ENCODE measurements around the gene SLC46A3. TPM values are rescaled to one million over a fixed set of nuclear protein-coding genes. Genes with fewer than 3 reads are reported as not detected.
"Not testable (repeated sequence)": the region's sequence is repeated elsewhere in the genome, so short reads cannot be mapped to it uniquely, and the experiment has no call there.

SLC46A3 gene
- total and polyA plus RNA-seq, 2 experiments from 2014 or later: 0.16 to 0.28 TPM

DNA sequence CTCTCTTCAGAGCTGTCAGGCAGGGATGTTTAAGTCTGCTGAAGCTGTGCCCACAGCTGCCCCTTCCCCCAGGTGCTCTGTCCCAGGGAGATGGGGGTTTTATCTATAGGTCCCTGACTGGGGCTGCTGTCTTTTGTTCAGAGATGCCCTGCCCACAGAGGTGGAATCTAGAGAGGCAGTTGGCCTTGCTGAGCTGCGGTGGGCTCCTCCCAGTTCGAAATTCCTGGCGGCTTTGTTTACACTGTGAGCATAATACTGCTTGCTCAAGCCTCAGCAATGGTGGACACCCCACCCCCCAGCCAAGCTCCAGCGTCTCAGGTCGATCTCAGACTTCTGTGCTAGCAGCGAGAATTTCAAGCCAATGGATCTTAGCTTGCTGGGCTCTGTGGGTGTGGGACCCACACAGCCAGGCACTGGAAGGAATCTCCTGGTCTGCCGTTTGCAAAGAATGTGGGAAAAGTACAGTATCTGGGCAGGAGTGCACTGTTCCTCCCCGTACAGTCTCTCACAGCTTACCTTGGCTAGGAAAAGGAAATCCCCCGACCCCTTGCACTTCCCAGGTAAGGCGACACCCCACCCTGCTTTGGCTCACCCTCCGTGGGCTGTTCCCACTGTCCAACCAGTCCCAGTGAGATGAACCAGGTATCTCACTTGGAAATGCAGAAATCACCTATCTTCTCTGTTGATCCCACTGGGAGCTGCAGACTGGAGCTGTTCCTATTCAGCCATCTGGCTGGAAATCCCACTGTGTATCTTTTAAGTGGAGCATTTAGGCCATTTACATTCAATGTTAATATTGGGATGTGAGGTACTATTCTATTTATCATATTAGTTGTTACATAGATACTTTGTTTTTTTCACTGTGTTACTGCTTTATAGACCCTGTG is 24.9 kb downstream of the SLC46A3 start:
- not testable (repeated sequence) for H3K27me3 Mint-ChIP-seq (ENCODE audit: insufficient read depth, low read depth, poor library complexity); H3K36me3 ChIP-seq (ENCODE audit: insufficient read depth); H3K79me2 ChIP-seq (replicated peaks; ENCODE audit: insufficient read depth); H3K9me2 ChIP-seq (ENCODE audit: insufficient read depth); H3K9me3 Mint-ChIP-seq; H3F3A ChIP-seq (replicated peaks; ENCODE audit: low read depth); H3K4me1 Mint-ChIP-seq; H3K36me3 Mint-ChIP-seq (ENCODE audit: low read depth); H3K4me1 ChIP-seq (ENCODE audit: insufficient read depth); H3K27ac ChIP-seq (ENCODE audit: low read depth); H4K20me1 ChIP-seq (replicated peaks; ENCODE audit: insufficient read depth); H3K27me3 ChIP-seq (ENCODE audit: insufficient read depth)
- H3K4me2 ChIP-seq: peak overlapping the region; percentile 65; the same call in 1 of the 2 replicates
- ATAC-seq (peak; percentile 94), DNase-seq (ENCODE audit: low spot score) (peak; percentile 81)
- H2AFZ ChIP-seq: peak overlapping the region; percentile 87
- peak overlapping the region; percentile 47; the same call in 1 of the 2 replicates for H3K27ac Mint-ChIP-seq
- peak overlapping the region; percentile 19; the same call in 2 of the 3 replicates for H3K4me3 Mint-ChIP-seq
- H3K4me3 ChIP-seq: peak overlapping the region; percentile 32; the same call in 1 of the 2 replicates

DNA sequence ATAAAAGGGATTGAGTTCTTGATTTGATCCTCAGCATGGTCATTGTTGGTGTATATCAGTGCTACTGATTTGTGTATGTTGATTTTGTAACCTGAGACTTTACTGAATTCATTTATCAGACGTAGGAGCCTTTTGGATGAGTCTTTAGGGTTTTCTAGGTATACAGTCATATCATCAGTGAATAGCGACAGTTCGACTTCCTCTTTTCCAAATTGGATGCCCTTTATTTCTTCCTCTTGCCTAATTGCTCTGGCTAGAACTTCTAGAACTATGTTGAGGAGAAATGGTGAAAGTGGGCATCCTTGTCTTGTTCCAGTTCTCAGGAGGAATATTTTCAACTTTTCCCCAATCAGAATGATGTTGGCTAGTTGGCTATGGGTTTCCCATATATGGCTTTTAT is 32.9 kb downstream of the SLC46A3 start:
- H3K27ac ChIP-seq (ENCODE audit: low read depth): no peak overlapping the region
- H3F3A ChIP-seq (replicated peaks; ENCODE audit: low read depth): no peaks in the 10 kb centered on the region
- ATAC-seq (no peak), DNase-seq (ENCODE audit: low spot score) (no peak)
- H3K4me1 Mint-ChIP-seq: peaks cover 12% of the 10 kb centered on the region
- no peaks in the 10 kb centered on the region for H3K36me3 Mint-ChIP-seq (ENCODE audit: low read depth)
- no peaks in the 10 kb centered on the region for H4K20me1 ChIP-seq (replicated peaks; ENCODE audit: insufficient read depth)
- H3K27me3 Mint-ChIP-seq (ENCODE audit: insufficient read depth, low read depth, poor library complexity): peaks cover 2% of the 10 kb centered on the region
- H3K36me3 ChIP-seq (ENCODE audit: insufficient read depth): no peaks in the 10 kb centered on the region
- H3K9me3 Mint-ChIP-seq: peaks cover 8% of the 10 kb centered on the region
- no peak overlapping the region for H3K4me3 ChIP-seq
- no peaks in the 10 kb centered on the region for H3K79me2 ChIP-seq (replicated peaks; ENCODE audit: insufficient read depth)
- H3K9me2 ChIP-seq (ENCODE audit: insufficient read depth): no peaks in the 10 kb centered on the region
- no peaks in the 10 kb centered on the region for H3K27me3 ChIP-seq (ENCODE audit: insufficient read depth)
- no peak overlapping the region for H3K4me3 Mint-ChIP-seq
- H3K27ac Mint-ChIP-seq: no peak overlapping the region
- H3K4me2 ChIP-seq: no peak overlapping the region
- no peak overlapping the region for H2AFZ ChIP-seq
- H3K4me1 ChIP-seq (ENCODE audit: insufficient read depth): no peaks in the 10 kb centered on the region
- TF ChIP-seq, protein P1, sequence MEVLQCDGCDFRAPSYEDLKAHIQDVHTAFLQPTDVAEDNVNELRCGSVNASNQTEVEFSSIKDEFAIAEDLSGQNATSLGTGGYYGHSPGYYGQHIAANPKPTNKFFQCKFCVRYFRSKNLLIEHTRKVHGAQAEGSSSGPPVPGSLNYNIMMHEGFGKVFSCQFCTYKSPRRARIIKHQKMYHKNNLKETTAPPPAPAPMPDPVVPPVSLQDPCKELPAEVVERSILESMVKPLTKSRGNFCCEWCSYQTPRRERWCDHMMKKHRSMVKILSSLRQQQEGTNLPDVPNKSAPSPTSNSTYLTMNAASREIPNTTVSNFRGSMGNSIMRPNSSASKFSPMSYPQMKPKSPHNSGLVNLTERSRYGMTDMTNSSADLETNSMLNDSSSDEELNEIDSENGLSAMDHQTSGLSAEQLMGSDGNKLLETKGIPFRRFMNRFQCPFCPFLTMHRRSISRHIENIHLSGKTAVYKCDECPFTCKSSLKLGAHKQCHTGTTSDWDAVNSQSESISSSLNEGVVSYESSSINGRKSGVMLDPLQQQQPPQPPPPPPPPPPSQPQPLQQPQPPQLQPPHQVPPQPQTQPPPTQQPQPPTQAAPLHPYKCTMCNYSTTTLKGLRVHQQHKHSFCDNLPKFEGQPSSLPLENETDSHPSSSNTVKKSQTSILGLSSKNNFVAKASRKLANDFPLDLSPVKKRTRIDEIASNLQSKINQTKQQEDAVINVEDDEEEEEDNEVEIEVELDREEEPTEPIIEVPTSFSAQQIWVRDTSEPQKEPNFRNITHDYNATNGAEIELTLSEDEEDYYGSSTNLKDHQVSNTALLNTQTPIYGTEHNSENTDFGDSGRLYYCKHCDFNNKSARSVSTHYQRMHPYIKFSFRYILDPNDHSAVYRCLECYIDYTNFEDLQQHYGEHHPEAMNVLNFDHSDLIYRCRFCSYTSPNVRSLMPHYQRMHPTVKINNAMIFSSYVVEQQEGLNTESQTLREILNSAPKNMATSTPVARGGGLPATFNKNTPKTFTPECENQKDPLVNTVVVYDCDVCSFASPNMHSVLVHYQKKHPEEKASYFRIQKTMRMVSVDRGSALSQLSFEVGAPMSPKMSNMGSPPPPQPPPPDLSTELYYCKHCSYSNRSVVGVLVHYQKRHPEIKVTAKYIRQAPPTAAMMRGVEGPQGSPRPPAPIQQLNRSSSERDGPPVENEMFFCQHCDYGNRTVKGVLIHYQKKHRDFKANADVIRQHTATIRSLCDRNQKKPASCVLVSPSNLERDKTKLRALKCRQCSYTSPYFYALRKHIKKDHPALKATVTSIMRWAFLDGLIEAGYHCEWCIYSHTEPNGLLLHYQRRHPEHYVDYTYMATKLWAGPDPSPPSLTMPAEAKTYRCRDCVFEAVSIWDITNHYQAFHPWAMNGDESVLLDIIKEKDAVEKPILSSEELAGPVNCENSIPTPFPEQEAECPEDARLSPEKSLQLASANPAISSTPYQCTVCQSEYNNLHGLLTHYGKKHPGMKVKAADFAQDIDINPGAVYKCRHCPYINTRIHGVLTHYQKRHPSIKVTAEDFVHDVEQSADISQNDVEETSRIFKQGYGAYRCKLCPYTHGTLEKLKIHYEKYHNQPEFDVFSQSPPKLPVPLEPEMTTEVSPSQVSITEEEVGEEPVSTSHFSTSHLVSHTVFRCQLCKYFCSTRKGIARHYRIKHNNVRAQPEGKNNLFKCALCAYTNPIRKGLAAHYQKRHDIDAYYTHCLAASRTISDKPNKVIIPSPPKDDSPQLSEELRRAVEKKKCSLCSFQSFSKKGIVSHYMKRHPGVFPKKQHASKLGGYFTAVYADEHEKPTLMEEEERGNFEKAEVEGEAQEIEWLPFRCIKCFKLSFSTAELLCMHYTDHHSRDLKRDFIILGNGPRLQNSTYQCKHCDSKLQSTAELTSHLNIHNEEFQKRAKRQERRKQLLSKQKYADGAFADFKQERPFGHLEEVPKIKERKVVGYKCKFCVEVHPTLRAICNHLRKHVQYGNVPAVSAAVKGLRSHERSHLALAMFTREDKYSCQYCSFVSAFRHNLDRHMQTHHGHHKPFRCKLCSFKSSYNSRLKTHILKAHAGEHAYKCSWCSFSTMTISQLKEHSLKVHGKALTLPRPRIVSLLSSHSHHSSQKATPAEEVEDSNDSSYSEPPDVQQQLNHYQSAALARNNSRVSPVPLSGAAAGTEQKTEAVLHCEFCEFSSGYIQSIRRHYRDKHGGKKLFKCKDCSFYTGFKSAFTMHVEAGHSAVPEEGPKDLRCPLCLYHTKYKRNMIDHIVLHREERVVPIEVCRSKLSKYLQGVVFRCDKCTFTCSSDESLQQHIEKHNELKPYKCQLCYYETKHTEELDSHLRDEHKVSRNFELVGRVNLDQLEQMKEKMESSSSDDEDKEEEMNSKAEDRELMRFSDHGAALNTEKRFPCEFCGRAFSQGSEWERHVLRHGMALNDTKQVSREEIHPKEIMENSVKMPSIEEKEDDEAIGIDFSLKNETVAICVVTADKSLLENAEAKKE (CRISPR knock-in tag; IDR thresholded peaks at IDR 0.05): no peak
- TF ChIP-seq EZH2phosphoT487 (IDR thresholded peaks at IDR 0.05; ENCODE audit: unreplicated experiment) (no peak), POLR2AphosphoS5 (IDR thresholded peaks at IDR 0.05; ENCODE audit: low read depth) (no peak), ZNF331 (CRISPR knock-in tag; IDR thresholded peaks at IDR 0.05; ENCODE audit: low read depth) (no peak), ZNF114 (CRISPR knock-in tag; IDR thresholded peaks at IDR 0.05) (no peak), EZH2 (IDR thresholded peaks at IDR 0.05; ENCODE audit: low read depth, unreplicated experiment) (no peak), STAT1 (IDR thresholded peaks at IDR 0.05; ENCODE audit: unreplicated experiment) (no peak), NANOG (IDR thresholded peaks at IDR 0.05; ENCODE audit: borderline replicate concordance) (no peak), JUNB (IDR thresholded peaks at IDR 0.05; ENCODE audit: unreplicated experiment) (no peak)
- TF ChIP-seq, protein P2, sequence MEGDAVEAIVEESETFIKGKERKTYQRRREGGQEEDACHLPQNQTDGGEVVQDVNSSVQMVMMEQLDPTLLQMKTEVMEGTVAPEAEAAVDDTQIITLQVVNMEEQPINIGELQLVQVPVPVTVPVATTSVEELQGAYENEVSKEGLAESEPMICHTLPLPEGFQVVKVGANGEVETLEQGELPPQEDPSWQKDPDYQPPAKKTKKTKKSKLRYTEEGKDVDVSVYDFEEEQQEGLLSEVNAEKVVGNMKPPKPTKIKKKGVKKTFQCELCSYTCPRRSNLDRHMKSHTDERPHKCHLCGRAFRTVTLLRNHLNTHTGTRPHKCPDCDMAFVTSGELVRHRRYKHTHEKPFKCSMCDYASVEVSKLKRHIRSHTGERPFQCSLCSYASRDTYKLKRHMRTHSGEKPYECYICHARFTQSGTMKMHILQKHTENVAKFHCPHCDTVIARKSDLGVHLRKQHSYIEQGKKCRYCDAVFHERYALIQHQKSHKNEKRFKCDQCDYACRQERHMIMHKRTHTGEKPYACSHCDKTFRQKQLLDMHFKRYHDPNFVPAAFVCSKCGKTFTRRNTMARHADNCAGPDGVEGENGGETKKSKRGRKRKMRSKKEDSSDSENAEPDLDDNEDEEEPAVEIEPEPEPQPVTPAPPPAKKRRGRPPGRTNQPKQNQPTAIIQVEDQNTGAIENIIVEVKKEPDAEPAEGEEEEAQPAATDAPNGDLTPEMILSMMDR (conservative IDR thresholded peaks at IDR 0.05; ENCODE audit: low read depth in 2 of 2): no peak
- TF ChIP-seq, protein P3, sequence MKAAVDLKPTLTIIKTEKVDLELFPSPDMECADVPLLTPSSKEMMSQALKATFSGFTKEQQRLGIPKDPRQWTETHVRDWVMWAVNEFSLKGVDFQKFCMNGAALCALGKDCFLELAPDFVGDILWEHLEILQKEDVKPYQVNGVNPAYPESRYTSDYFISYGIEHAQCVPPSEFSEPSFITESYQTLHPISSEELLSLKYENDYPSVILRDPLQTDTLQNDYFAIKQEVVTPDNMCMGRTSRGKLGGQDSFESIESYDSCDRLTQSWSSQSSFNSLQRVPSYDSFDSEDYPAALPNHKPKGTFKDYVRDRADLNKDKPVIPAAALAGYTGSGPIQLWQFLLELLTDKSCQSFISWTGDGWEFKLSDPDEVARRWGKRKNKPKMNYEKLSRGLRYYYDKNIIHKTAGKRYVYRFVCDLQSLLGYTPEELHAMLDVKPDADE (IDR thresholded peaks at IDR 0.05): no peak

Data from GM23338 (cell line).